ENCODE data around the gene TM9SF4. TPM values are rescaled to one million over a fixed set of nuclear protein-coding genes. Genes with fewer than 3 reads are reported as not detected.

TM9SF4 gene
- polyA plus RNA-seq, 1 donor (not counting 4 experiments of a cell fraction or from before 2014, with no cell fraction given): 49.4 TPM

GRCh38 chr20:32150291-32150848 lies 40.9 kb downstream of the TM9SF4 start:
- FAIRE-seq: no peak
- H3K9ac ChIP-seq (ENCODE audit: control insufficient read depth, extremely low read depth, insufficient read depth, low read length): no peak overlapping the region
- H3K79me2 ChIP-seq (ENCODE audit: control insufficient read depth, insufficient read depth, low read length): no peaks in the 10 kb centered on the region
- H3K36me3 ChIP-seq (ENCODE audit: control insufficient read depth in 2 of 2, extremely low read depth in 1 of 2, insufficient read depth in 2 of 2, low read length in 2 of 2): peaks cover 29 to 31% of the 10 kb centered on the region in 2 experiments
- dilution Hi-C loops (cut with MboI; ENCODE audit: extremely low pct_ligation_motif_present, low sequenced_read_pairs): no loop called here
- H4K20me1 ChIP-seq (ENCODE audit: control insufficient read depth, extremely low read depth, insufficient read depth, low read length): no peaks in the 10 kb centered on the region
- no peaks in the 10 kb centered on the region for H3K9me3 ChIP-seq (ENCODE audit: control insufficient read depth, low read depth, low read length)
- no peaks in the 10 kb centered on the region for H3K4me1 ChIP-seq (ENCODE audit: control insufficient read depth, extremely low read depth, insufficient read depth, low read length)
- H3K4me2 ChIP-seq (ENCODE audit: control insufficient read depth, extremely low read depth, insufficient read depth, low read depth, low read length): no peak overlapping the region
- no peak overlapping the region for H3K4me3 ChIP-seq (ENCODE audit: control insufficient read depth in 2 of 3, extremely low read depth in 1 of 3, insufficient read depth in 2 of 3, low read depth in 1 of 3, low read length in 3 of 3)
- H3K27me3 ChIP-seq (ENCODE audit: control insufficient read depth, extremely low read depth, insufficient read depth, low read length): no peaks in the 10 kb centered on the region
- DNase-seq (ENCODE audit: low read depth, low spot score): no peak
- no peak overlapping the region for H3K27ac ChIP-seq (ENCODE audit: control insufficient read depth, insufficient read depth, low read length)
- H3K9me1 ChIP-seq (ENCODE audit: control insufficient read depth, extremely low read depth, insufficient read depth, low read length): no peaks in the 10 kb centered on the region
- no peak overlapping the region for H2AFZ ChIP-seq (ENCODE audit: control insufficient read depth, low read length)
- TF ChIP-seq EZH2 (IDR thresholded peaks at IDR 0.05; ENCODE audit: low read length) (no peak), CTCF (optimal IDR thresholded peaks at IDR 0.05 in 1 of 3, IDR thresholded peaks at IDR 0.05 in 1 of 3, conservative IDR thresholded peaks at IDR 0.05 in 1 of 3; ENCODE audit: extremely low read depth in 1 of 3, insufficient read depth in 2 of 3, low read length in 3 of 3) (no peak)

GRCh38 chr20:32152421-32153155 lies 43.1 kb downstream of the TM9SF4 start:
- Histone ChIP-seq H3K9ac (ENCODE audit: control insufficient read depth, extremely low read depth, insufficient read depth, low read length) (no peak overlapping the region), H3K9me3 (ENCODE audit: control insufficient read depth, low read depth, low read length) (no peaks in the 10 kb centered on the region), H3K36me3 (ENCODE audit: control insufficient read depth in 2 of 2, extremely low read depth in 1 of 2, insufficient read depth in 2 of 2, low read length in 2 of 2) (peaks cover 24 to 32% of the 10 kb centered on the region in 2 experiments), H3K4me3 (ENCODE audit: control insufficient read depth in 2 of 3, extremely low read depth in 1 of 3, insufficient read depth in 2 of 3, low read depth in 1 of 3, low read length in 3 of 3) (no peak overlapping the region), H3K27me3 (ENCODE audit: control insufficient read depth, extremely low read depth, insufficient read depth, low read length) (no peaks in the 10 kb centered on the region), H3K4me2 (ENCODE audit: control insufficient read depth, extremely low read depth, insufficient read depth, low read depth, low read length) (no peak overlapping the region), H3K9me1 (ENCODE audit: control insufficient read depth, extremely low read depth, insufficient read depth, low read length) (no peaks in the 10 kb centered on the region), H3K27ac (ENCODE audit: control insufficient read depth, insufficient read depth, low read length) (no peak overlapping the region), H2AFZ (ENCODE audit: control insufficient read depth, low read length) (no peak overlapping the region), H3K79me2 (ENCODE audit: control insufficient read depth, insufficient read depth, low read length) (no peaks in the 10 kb centered on the region), H3K4me1 (ENCODE audit: control insufficient read depth, extremely low read depth, insufficient read depth, low read length) (no peaks in the 10 kb centered on the region), H4K20me1 (ENCODE audit: control insufficient read depth, extremely low read depth, insufficient read depth, low read length) (no peaks in the 10 kb centered on the region)
- no peak for DNase-seq (ENCODE audit: low read depth, low spot score)
- no peak for FAIRE-seq
- TF ChIP-seq EZH2 (IDR thresholded peaks at IDR 0.05; ENCODE audit: low read length) (no peak), CTCF (optimal IDR thresholded peaks at IDR 0.05 in 1 of 3, IDR thresholded peaks at IDR 0.05 in 1 of 3, conservative IDR thresholded peaks at IDR 0.05 in 1 of 3; ENCODE audit: extremely low read depth in 1 of 3, insufficient read depth in 2 of 3, low read length in 3 of 3) (no peak)
- dilution Hi-C loops (cut with MboI; ENCODE audit: extremely low pct_ligation_motif_present, low sequenced_read_pairs): no loop called here

Measured in keratinocyte (primary cell).